Fibroblast of lung (primary cell): ENCODE results near the gene HSPA12B. TPM values are rescaled to one million over a fixed set of nuclear protein-coding genes. Genes with fewer than 3 reads are reported as not detected.

Experiments
- DNase-seq, 2 donors: peaks; one replicate each; pipeline versions ENCODE4 v3.0.0 to v3.0.0-alpha.2; 2010; ENCODE audit warnings: low read depth in 2 of 2
- H2AFZ ChIP-seq: 2 replicates; pipeline ENCODE4 v1.5.1; 2012; ENCODE audit warnings: low read length, control low read depth, inconsistent platforms
- H3K27ac ChIP-seq: 2 replicates; pipeline ENCODE4 v1.5.1; 2011; ENCODE audit warnings: low read length, control low read depth; ENCODE audit not compliant: insufficient read depth
- H3K27me3 ChIP-seq: 2 replicates; pipeline ENCODE4 v1.5.1; 2011; ENCODE audit warnings: mild to moderate bottlenecking, low read length; ENCODE audit not compliant: control insufficient read depth, insufficient read depth
- H3K36me3 ChIP-seq: 2 replicates; pipeline ENCODE4 v1.5.1; 2011; ENCODE audit warnings: low read length; ENCODE audit not compliant: control insufficient read depth, insufficient read depth
- H3K4me1 ChIP-seq: 2 replicates; pipeline ENCODE4 v1.5.1; 2011; ENCODE audit warnings: low read length; ENCODE audit not compliant: control insufficient read depth, insufficient read depth; ENCODE audit errors: extremely low read depth
- H3K4me2 ChIP-seq: 2 replicates; pipeline ENCODE4 v1.5.1; 2011; ENCODE audit warnings: low read length, control low read depth; ENCODE audit not compliant: insufficient read depth; ENCODE audit errors: extremely low read depth
- H3K4me3 ChIP-seq, 4 experiments: fragments of 200-600 bp in 1 of 4; sonication (generic) in 1 of 4; replicated peaks in 1 of 4; 2 replicates each; pipeline ENCODE4 v1.5.1; 2011 to 2016; ENCODE audit warnings: low read length in 4 of 4, low read depth in 3 of 4, mild to moderate bottlenecking in 3 of 4, control low read depth in 2 of 4, inconsistent platforms in 1 of 4, mixed read lengths in 1 of 4; ENCODE audit not compliant: insufficient read depth in 1 of 4; ENCODE audit errors: control extremely low read depth in 1 of 4
- H3K79me2 ChIP-seq: 2 replicates; pipeline ENCODE4 v1.5.1; 2012; ENCODE audit warnings: mild to moderate bottlenecking, low read length, inconsistent platforms; ENCODE audit not compliant: control insufficient read depth, insufficient read depth
- H3K9ac ChIP-seq: 2 replicates; pipeline ENCODE4 v1.5.1; 2011; ENCODE audit warnings: mild to moderate bottlenecking, low read length, control low read depth; ENCODE audit not compliant: insufficient read depth
- H3K9me3 ChIP-seq: 2 replicates; pipeline ENCODE4 v1.5.1; 2012; ENCODE audit warnings: low read depth, low read length; ENCODE audit not compliant: control insufficient read depth, insufficient read depth
- H4K20me1 ChIP-seq: 2 replicates; pipeline ENCODE4 v1.5.1; 2011; ENCODE audit warnings: low read length; ENCODE audit not compliant: control insufficient read depth, insufficient read depth; ENCODE audit errors: extremely low read depth
- EZH2 ChIP-seq: IDR thresholded peaks from 2 replicates; pipeline ENCODE4 v1.5.1; 2012; ENCODE audit warnings: low read length, control low read depth, mild to moderate bottlenecking; ENCODE audit errors: missing control alignments
- polyA minus RNA-seq: library from RNA; depleted of rRNA, polyadenylated mRNA; stranded (reverse); fragments of >200 nt; gene quantifications from 2 replicates; pipeline ENCODE4 v1.2.3, GENCODE V29; 2011; ENCODE audit warnings: low replicate concordance
- polyA plus RNA-seq, 2 donors: library from polyadenylated mRNA; depleted of rRNA in 1 of 2; stranded (reverse) in 1 of 2; unstranded in 1 of 2; fragments of >200 nt; gene quantifications; 2 replicates each; pipeline ENCODE4 v1.2.1, GENCODE V29; 2011 to 2012; ENCODE audit warnings: missing spikeins in 1 of 2
- total RNA-seq: library from RNA; depleted of rRNA; stranded (reverse); fragments of >200 nt; gene quantifications from 2 replicates; pipeline ENCODE4 v1.2.1, GENCODE V29; 2014
- TF ChIP-seq, protein P1 (sequence below), 2 donors: IDR thresholded peaks in 1 of 2; conservative IDR thresholded peaks in 1 of 2; 1 replicate in 1 of 2; 2 replicates in 1 of 2; pipeline ENCODE4 v1.5.1; 2011 to 2012; ENCODE audit warnings: low read length in 2 of 2, control low read depth in 1 of 2, inconsistent platforms in 1 of 2, low read depth in 1 of 2, mild to moderate bottlenecking in 1 of 2

The HSPA12B gene, protein sequence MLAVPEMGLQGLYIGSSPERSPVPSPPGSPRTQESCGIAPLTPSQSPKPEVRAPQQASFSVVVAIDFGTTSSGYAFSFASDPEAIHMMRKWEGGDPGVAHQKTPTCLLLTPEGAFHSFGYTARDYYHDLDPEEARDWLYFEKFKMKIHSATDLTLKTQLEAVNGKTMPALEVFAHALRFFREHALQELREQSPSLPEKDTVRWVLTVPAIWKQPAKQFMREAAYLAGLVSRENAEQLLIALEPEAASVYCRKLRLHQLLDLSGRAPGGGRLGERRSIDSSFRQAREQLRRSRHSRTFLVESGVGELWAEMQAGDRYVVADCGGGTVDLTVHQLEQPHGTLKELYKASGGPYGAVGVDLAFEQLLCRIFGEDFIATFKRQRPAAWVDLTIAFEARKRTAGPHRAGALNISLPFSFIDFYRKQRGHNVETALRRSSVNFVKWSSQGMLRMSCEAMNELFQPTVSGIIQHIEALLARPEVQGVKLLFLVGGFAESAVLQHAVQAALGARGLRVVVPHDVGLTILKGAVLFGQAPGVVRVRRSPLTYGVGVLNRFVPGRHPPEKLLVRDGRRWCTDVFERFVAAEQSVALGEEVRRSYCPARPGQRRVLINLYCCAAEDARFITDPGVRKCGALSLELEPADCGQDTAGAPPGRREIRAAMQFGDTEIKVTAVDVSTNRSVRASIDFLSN
- total RNA-seq (0.17 and 0.77 TPM in 2 replicates), polyA plus RNA-seq (0.02 and 0.08 TPM in 2 replicates), polyA minus RNA-seq (0.27 and 0.33 TPM in 2 replicates)
- polyA plus RNA-seq (2012): 0.33 and 1.2 TPM in 2 replicates

- TF ChIP-seq, protein P1, sequence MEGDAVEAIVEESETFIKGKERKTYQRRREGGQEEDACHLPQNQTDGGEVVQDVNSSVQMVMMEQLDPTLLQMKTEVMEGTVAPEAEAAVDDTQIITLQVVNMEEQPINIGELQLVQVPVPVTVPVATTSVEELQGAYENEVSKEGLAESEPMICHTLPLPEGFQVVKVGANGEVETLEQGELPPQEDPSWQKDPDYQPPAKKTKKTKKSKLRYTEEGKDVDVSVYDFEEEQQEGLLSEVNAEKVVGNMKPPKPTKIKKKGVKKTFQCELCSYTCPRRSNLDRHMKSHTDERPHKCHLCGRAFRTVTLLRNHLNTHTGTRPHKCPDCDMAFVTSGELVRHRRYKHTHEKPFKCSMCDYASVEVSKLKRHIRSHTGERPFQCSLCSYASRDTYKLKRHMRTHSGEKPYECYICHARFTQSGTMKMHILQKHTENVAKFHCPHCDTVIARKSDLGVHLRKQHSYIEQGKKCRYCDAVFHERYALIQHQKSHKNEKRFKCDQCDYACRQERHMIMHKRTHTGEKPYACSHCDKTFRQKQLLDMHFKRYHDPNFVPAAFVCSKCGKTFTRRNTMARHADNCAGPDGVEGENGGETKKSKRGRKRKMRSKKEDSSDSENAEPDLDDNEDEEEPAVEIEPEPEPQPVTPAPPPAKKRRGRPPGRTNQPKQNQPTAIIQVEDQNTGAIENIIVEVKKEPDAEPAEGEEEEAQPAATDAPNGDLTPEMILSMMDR (conservative IDR thresholded peaks at IDR 0.05 in 1 of 2, IDR thresholded peaks at IDR 0.05 in 1 of 2; ENCODE audit: low read depth in 1 of 2, low read length in 2 of 2): no peak
- peak; percentile 68 for TF ChIP-seq EZH2
- no peak within 1 kb of the TSS for H3K27ac ChIP-seq
- no peaks in the 10 kb centered on the region for H3K9me3 ChIP-seq
- no peak within 1 kb of the TSS for H2AFZ ChIP-seq
- no peaks in the 10 kb centered on the region for H3K36me3 ChIP-seq
- no peaks in the 10 kb centered on the region for H4K20me1 ChIP-seq
- H3K9ac ChIP-seq: peak within 1 kb of the TSS; percentile 23
- peaks cover 3% of the 10 kb centered on the region for H3K4me1 ChIP-seq
- peaks cover 24% of the 10 kb centered on the region for H3K27me3 ChIP-seq
- H3K4me3 ChIP-seq: no peak within 1 kb of the TSS
- no peak for DNase-seq
- no peaks in the 10 kb centered on the region for H3K79me2 ChIP-seq
- no peak within 1 kb of the TSS for H3K4me2 ChIP-seq
Measured at GRCh38 chr20:3732327-3733118, at the start of gene HSPA12B. TSS of gene HSPA12B (plus strand) at chr20:3732685. CDS start at chr20:3738675, 5,990 bp downstream.

- peaks cover 9% of the 10 kb centered on the region for H3K79me2 ChIP-seq
- H3K4me1 ChIP-seq: peaks cover 19% of the 10 kb centered on the region
- no peak overlapping the region for H3K9ac ChIP-seq
- H3K36me3 ChIP-seq: no peaks in the 10 kb centered on the region
- H2AFZ ChIP-seq: no peak overlapping the region
- no peak overlapping the region for H3K4me3 ChIP-seq
- H3K4me2 ChIP-seq: no peak overlapping the region
- TF ChIP-seq, protein P1 (conservative IDR thresholded peaks at IDR 0.05 in 1 of 2, IDR thresholded peaks at IDR 0.05 in 1 of 2; ENCODE audit: low read depth in 1 of 2, low read length in 2 of 2): no peak
- TF ChIP-seq EZH2: no peak
- H3K27me3 ChIP-seq: no peaks in the 10 kb centered on the region
- H4K20me1 ChIP-seq: no peaks in the 10 kb centered on the region
- peak in 1 of 2 donors; percentile 13 for DNase-seq
- H3K9me3 ChIP-seq: no peaks in the 10 kb centered on the region
- no peak overlapping the region for H3K27ac ChIP-seq
Measured at GRCh38 chr20:3685341-3685740, 47.1 kb upstream of the HSPA12B start.
